Measurements from ENCODE around the gene NAA80.

NAA80 gene

GRCh38 chr3:50298836-50299637 lies at the start of gene NAA80, which contains the start of gene HYAL3:
Gene NAA80 (minus strand): TSS chr3:50299405. CDS start chr3:50297463, 1,942 bp downstream.
Gene HYAL3 (minus strand): TSS chr3:50299405. CDS start chr3:50295602, 3,803 bp downstream.
- Histone ChIP-seq H3K79me2 (ENCODE audit: insufficient read depth, low read depth) (no peaks in the 10 kb centered on the region), H3K4me1 (ENCODE audit: low read depth, poor library complexity, severe bottlenecking) (peaks cover 15% of the 10 kb centered on the region), H3K4me2 (peak within 1 kb of the TSS; percentile 58), H2AFZ (ENCODE audit: low read depth) (peak within 1 kb of the TSS; percentile 59; the same call in 1 of the 2 replicates), H3K27me3 (ENCODE audit: insufficient read depth, low read depth) (no peaks in the 10 kb centered on the region), H3K9ac (peak within 1 kb of the TSS; percentile 51; the same call in 1 of the 2 replicates), H3K27ac (peak within 1 kb of the TSS; percentile 34), H4K20me1 (ENCODE audit: insufficient read depth) (no peaks in the 10 kb centered on the region), H3K36me3 (ENCODE audit: insufficient read depth) (no peaks in the 10 kb centered on the region), H3K4me3 (IDR thresholded peaks at IDR 0.05; ENCODE audit: insufficient read depth, low read depth, low read length) (peak within 1 kb of the TSS; percentile 64)
- peak; percentile 34 for TF ChIP-seq CTCF (conservative IDR thresholded peaks at IDR 0.05; ENCODE audit: low read depth, low read length)

GRCh38 chr3:50347187-50347813 lies 48.1 kb upstream of the NAA80 start:
- no peak overlapping the region for H3K27ac ChIP-seq
- no peaks in the 10 kb centered on the region for H4K20me1 ChIP-seq (ENCODE audit: insufficient read depth)

GRCh38 chr3:50345586-50346234 lies 46.5 kb upstream of the NAA80 start, which contains the start of gene ZMYND10:
Gene ZMYND10 (minus strand): TSS chr3:50345732. CDS start chr3:50345579, 153 bp downstream.
- Histone ChIP-seq H3K4me2 (peak within 1 kb of the TSS; percentile 9; the same call in 1 of the 2 replicates), H2AFZ (ENCODE audit: low read depth) (no peak within 1 kb of the TSS; the same call in 1 of the 2 replicates), H4K20me1 (ENCODE audit: insufficient read depth) (no peaks in the 10 kb centered on the region), H3K27ac (no peak within 1 kb of the TSS), H3K79me2 (ENCODE audit: insufficient read depth, low read depth) (no peaks in the 10 kb centered on the region), H3K27me3 (ENCODE audit: insufficient read depth, low read depth) (no peaks in the 10 kb centered on the region), H3K4me1 (ENCODE audit: low read depth, poor library complexity, severe bottlenecking) (peaks cover 10% of the 10 kb centered on the region), H3K4me3 (IDR thresholded peaks at IDR 0.05; ENCODE audit: insufficient read depth, low read depth, low read length) (no peak within 1 kb of the TSS), H3K9ac (no peak within 1 kb of the TSS), H3K36me3 (ENCODE audit: insufficient read depth) (no peaks in the 10 kb centered on the region)
- TF ChIP-seq CTCF (conservative IDR thresholded peaks at IDR 0.05; ENCODE audit: low read depth, low read length): no peak

More at GRCh38 chr3:50347187-50347813, 48.1 kb upstream of the NAA80 start:
- Histone ChIP-seq H3K4me1 (ENCODE audit: low read depth, poor library complexity, severe bottlenecking) (peaks cover 10% of the 10 kb centered on the region), H3K79me2 (ENCODE audit: insufficient read depth, low read depth) (no peaks in the 10 kb centered on the region), H3K27me3 (ENCODE audit: insufficient read depth, low read depth) (no peaks in the 10 kb centered on the region), H3K4me3 (IDR thresholded peaks at IDR 0.05; ENCODE audit: insufficient read depth, low read depth, low read length) (no peak overlapping the region), H3K9ac (no peak overlapping the region), H3K4me2 (no peak overlapping the region), H3K36me3 (ENCODE audit: insufficient read depth) (no peaks in the 10 kb centered on the region), H2AFZ (ENCODE audit: low read depth) (no peak overlapping the region)
- peak; percentile 58 for TF ChIP-seq CTCF (conservative IDR thresholded peaks at IDR 0.05; ENCODE audit: low read depth, low read length)

DNA sequence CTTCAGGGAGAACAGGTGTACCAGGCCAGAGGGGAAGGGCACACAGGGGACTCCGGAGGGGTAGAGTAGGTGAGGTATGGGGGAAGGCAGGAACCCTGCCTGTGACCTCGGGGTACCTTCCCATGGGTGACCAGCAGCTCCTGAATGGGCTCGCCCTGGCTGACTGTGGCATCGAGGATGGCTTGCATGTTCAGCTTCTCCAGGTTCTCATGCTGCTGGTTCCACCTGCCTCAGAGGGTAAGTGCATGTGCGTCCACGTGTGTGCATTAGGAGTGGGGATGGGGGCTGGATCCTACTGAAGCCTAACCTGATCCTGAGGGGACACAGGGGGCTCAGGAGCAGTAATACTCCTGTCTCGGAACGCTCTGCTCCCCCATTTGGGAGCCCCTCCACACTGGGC lies 45.8 kb upstream of the NAA80 start:
- no peaks in the 10 kb centered on the region for H4K20me1 ChIP-seq (ENCODE audit: insufficient read depth)
- no peaks in the 10 kb centered on the region for H3K27me3 ChIP-seq (ENCODE audit: insufficient read depth, low read depth)
- no peak overlapping the region for H3K9ac ChIP-seq
- no peak overlapping the region for H3K27ac ChIP-seq
- peak overlapping the region; percentile 9; the same call in 1 of the 2 replicates for H3K4me2 ChIP-seq
- no peak overlapping the region for H2AFZ ChIP-seq (ENCODE audit: low read depth)
- peaks cover 8% of the 10 kb centered on the region for H3K4me1 ChIP-seq (ENCODE audit: low read depth, poor library complexity, severe bottlenecking)
- H3K36me3 ChIP-seq (ENCODE audit: insufficient read depth): no peaks in the 10 kb centered on the region
- TF ChIP-seq CTCF (conservative IDR thresholded peaks at IDR 0.05; ENCODE audit: low read depth, low read length): no peak
- no peak overlapping the region for H3K4me3 ChIP-seq (IDR thresholded peaks at IDR 0.05; ENCODE audit: insufficient read depth, low read depth, low read length)
- H3K79me2 ChIP-seq (ENCODE audit: insufficient read depth, low read depth): no peaks in the 10 kb centered on the region

Data from KMS-11 (cell line).